Stimulated activated CD8-positive, alpha-beta memory T cell treated with anti-CD3 and anti-CD28 coated beads, Interleukin-7, amount 100 ng/mL, for 4 hours (primary cell): ENCODE results near the gene RIC8A.
A peak's percentile ranks its signal among the peaks of the same experiment; 100 is the strongest.

Experiments
- DNase-seq, 2 donors: peaks; one replicate each; pipeline ENCODE4 v3.0.0-alpha.2; 2020; ENCODE audit warnings: low read depth in 2 of 2

The RIC8A gene

GRCh38 chr11:203945-204586, 3.4 kb upstream of the RIC8A start:
- DNase-seq = no peak

DNA sequence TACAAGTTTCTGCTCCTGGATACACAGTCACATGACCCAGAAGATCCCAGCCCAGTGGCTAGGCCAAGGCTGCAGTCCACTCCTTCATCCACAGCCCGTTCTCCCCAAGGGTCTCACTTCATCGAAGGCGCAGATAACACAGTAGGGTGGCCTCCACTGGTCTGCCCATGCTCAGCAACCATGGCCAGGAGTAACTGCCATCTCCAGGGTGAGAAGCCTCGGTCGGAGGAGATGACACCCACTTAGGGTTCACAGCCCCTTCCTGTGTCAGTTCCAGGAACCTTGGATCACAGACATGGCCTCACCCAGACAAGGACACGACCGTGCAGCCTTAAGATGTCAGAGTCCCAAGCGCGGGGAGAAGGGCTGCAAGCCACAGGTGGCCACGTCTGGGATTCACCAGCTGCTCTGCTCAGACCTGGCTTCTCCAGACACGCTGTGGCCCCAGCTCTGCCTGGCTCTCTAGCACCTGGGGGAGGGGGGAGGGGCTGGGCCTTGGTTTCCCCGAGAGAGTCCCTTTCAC, 2.9 kb upstream of the RIC8A start:
- DNase-seq = no peak

DNA sequence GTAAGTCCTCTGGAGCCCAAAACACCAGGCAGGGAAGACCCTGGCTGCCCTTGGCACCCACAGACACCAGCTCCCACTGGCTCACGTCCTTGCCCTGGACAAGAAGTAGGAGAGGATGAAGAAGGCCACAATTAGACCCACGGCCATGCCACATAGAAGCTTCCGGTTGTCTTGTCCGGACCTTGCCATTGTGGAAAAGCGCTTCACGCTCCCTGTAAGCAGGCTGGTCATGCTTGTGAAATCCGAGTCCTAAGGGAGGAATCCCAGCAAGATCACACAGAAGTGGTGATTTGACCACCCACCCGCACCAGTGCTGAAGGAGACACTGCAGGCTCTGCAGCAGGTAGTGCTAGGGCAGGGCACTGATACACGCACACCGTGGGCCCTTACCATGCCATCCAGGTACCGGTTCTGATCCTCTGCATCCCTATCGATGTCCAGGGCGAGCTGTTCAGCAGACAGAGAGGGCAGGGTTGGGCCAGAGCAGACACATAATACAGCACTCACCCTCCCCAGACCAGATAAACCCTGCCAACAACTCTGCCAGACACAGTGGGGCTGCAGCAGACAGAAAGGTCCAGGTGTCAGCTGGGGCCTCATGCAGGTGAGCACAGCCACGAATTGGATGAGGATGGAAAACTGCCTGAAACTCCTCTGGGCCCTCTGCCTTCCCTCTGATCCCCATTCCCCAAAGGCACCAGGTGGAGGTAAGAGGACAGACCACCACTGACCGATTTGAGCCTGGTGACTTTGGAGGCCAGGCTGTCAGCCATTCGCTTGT, 2.1 kb upstream of the RIC8A start:
- no peak for DNase-seq

GRCh38 chr11:206002-206384, 1.5 kb upstream of the RIC8A start:
- DNase-seq = no peak

DNA sequence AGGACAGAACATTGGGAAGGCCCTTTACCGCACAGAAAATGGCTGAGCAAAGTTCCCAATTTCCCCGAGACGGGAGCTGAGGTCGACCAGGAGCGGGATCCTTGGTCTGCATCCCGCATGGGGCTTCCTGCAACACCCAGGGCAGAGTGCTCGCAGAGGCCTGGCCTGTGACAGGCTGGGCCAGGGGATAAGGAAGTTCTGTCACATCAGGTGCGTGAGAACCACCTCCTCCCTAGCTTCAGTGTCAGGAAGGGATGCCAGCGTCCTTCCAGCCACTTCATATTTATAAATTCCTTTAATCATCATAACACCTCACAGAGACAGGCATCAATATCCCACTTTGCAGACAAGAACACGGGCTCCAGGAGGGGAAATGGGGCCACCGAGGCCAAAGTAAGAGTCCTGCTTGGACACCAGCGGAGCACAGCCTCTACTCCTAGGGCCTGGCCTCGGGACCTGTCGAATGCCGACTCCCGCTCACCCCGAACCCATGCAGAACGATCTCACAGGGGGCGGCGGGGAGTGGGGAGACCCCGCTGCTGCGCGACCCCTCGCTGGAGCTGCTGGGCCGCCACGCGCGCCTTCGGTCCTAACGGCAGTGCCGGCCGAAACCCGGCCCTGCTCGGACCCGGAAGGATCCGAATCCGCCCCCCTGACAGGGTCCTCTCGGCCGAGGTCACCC, 841 bp upstream of the RIC8A start:
- DNase-seq = no peak

GRCh38 chr11:207863-208180, 314 bp downstream of the RIC8A start:
- no peak for DNase-seq

- peak; percentile 59 to 78 for DNase-seq
These were observed 841 bp downstream of the RIC8A start for GRCh38 chr11:208181-208916.

- peak in 1 of 2 donors; percentile 53 for DNase-seq
These were observed 1.4 kb downstream of the RIC8A start for GRCh38 chr11:208917-209260.

GRCh38 chr11:209275-210121, 2.0 kb downstream of the RIC8A start:
- no peak for DNase-seq

GRCh38 chr11:210122-210802, 2.8 kb downstream of the RIC8A start:
- DNase-seq = no peak

DNA sequence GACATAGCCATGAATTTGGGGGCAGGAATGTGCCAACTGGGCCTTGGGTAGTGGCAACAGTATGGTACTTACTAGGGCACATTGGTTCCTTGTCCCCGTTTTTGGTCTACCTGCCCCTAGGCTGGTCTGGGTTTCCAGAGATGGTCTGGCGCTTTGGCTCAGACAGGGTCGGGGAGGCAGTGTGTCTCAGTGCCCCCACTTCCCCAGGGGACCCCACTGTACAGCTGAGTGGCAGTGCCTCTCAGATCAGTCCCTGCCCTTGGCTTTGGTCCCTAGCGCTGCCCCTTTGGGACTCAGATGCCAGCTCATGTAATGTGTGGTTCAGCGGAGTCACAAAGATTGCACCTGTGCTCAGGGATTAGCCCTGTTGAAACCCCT, 3.3 kb downstream of the RIC8A start:
- DNase-seq = no peak

GRCh38 chr11:211295-211694, 3.8 kb downstream of the RIC8A start:
- no peak for DNase-seq

GRCh38 chr11:211741-212140, 4.2 kb downstream of the RIC8A start:
- no peak for DNase-seq

GRCh38 chr11:212150-213100, 4.9 kb downstream of the RIC8A start:
- no peak for DNase-seq

DNA sequence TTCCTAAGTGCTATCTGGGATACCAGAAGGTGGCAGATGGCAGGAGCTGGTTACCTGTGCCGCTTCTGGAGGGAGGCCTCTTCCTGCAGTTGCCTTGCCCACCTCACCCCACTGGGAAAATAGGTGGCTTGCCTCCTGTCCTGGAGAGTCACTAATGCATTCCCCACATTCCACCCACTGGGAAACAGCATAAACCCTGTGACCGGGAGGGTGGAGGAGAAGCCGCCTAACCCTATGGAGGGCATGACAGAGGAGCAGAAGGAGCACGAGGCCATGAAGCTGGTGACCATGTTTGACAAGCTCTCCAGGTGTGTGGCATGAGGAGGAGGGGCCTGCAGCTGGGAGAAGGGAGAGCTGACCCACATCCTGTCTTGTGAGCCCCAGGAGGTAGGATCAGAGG, 5.6 kb downstream of the RIC8A start:
- DNase-seq = no peak

DNA sequence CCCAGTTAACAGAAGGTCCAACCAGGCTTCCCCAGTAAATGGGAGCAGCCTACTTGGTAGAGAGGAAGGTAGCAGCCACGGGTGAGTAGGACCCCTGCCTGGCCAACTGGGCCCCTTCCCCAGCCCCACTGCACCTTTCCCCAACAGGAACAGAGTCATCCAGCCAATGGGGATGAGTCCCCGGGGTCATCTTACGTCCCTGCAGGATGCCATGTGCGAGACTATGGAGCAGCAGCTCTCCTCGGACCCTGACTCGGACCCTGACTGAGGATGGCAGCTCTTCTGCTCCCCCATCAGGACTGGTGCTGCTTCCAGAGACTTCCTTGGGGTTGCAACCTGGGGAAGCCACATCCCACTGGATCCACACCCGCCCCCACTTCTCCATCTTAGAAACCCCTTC, 6.6 kb downstream of the RIC8A start:
- no peak for DNase-seq

DNA sequence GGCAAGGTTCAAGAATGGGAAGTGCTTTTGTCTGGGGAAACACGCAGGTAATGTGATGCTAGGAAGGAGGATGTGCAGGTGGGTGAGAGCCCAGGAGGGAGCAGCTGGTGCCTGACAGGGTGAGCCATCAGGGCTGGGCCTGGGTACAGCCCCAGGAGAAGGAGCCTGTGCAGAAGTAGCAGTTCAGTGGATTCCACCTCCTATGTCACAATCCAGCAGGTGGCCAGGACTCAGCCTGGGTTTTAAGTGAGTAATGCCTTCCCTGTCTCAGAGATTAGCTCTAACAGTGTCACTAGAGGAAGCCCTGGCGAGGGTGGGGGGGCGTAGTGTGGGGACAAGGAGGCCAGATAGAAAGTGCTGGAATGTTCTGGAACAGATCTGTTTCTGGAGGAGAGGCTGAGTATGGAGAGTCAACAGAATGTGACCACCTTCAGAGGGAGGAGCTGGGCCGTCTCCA, 8.1 kb downstream of the RIC8A start:
- no peak for DNase-seq

- no peak for DNase-seq
These were observed 8.8 kb downstream of the RIC8A start for GRCh38 chr11:216081-216974.

DNA sequence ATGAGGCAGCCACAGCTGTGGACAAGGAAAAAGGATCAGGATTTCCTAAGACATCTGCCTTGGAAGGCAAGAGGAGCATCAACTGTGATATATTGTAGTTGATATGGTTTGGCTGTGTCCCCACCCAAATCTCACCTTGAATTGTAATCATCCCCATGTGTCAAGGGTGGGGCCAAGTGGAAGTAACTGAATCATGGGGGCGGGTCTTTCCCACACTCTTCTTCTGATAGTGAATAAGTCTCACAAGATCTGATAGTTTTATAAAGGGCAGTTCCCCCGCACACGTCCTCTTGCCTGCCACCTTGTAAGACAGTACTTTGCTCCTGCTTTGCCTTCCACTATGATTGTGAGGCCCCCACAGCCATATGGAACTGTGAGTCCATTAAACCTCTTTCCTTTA, 10.2 kb downstream of the RIC8A start:
- no peak for DNase-seq
